HG02981 (cell line): ENCODE measurements around the gene ZBTB44.
"Not testable (repeated sequence)": the region's sequence is repeated elsewhere in the genome, so short reads cannot be mapped to it uniquely, and the experiment has no call there.

Experiments used
- ATAC-seq: cut with Tn5 transposase; IDR thresholded peaks from one replicate; pipeline ENCODE4 v1.9.1; 2021; ENCODE audit warnings: mild to moderate bottlenecking, moderate library complexity; ENCODE audit not compliant: unreplicated experiment

The ZBTB44 gene

GRCh38 chr11:130314750-130315285 is at the start of gene ZBTB44:
ZBTB44 (minus strand) TSS chr11:130314917; CDS start chr11:130261873, 53,044 bp downstream.
- peak; percentile 54 for ATAC-seq

GRCh38 chr11:130359419-130359818 is 44.7 kb upstream of the ZBTB44 start:
- ATAC-seq, result no peak

GRCh38 chr11:130358398-130358797 is 43.7 kb upstream of the ZBTB44 start:
- no peak for ATAC-seq

DNA sequence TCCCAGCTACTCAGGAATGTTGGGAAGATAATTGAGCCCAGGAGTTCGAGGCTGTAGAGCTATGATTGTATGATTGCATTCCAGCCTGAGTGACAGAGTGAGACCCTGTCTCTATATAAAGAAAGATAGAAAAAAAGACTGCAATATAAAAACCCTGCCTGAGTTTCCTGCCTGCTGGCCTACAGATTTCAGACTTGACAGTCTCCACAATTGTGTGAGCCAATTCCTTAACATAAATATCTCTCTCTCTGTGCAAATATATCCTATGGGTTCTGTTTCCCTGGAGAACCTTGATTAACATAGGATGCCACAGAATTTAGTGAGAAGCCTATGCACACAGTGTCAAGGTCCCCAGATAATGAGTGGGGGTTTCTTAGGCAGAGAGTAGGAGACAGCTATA is 32.5 kb upstream of the ZBTB44 start:
- ATAC-seq, result no peak

DNA sequence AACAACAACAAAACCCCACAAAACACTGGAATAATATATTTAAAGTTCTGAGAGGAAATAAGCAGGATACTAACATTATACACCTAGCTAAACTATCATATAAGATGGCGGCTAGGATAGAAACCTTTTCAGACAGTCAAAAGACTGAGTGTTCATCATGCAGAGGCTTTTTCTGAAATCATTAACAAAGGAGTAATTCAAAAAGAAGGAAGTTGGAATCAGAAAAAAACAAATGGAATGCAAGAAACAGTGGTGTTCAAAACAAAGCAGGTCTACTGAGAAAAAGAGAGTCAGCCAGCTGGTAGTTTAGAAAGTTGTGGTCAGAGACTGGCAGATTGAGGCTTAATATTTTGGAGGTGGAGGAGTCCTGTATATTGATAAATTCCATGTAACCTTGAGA is 30.1 kb upstream of the ZBTB44 start:
- ATAC-seq, result no peak

GRCh38 chr11:130340671-130341319 is 26.1 kb upstream of the ZBTB44 start:
- ATAC-seq, result no peak

GRCh38 chr11:130338667-130339066 is 23.9 kb upstream of the ZBTB44 start:
- no peak for ATAC-seq

DNA sequence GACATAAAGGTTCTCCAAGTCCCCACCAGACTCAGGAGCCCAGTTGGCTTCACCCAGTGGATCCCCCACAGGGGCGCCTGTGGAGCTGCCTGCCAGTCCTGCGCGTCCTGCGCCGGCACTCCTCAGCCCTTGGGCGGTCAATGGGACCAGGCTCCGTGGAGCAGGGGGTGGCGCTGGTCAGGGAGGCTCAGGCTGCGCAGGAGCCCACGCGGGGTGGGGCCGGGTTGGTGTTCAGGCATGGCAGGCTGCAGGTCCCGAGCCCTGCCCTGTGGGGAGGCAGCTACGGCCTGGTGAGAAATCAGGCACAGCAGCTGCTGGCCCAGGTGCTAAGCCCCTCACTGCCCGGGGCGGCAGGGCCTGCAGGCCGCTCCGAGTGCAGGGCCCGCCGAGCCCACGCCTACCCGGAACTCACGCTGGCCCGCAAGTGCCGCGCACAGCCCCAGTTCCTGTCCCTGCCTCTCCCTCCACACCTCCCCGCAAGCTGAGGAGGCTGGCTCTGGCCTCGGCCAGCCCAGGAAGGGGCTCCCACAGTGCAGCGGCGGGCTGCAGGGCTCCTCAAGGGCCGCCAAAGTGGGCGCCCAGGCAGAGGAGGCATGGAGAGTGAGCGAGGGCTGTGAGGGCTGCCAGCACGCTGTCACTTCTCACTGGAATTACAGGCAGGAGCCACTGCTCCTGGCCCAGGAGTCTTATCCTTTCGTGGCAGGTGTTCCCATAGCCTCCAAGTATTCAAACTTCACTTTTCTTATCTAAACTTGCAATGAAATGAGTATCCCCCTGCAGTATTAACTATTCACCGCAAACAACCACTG is 22.8 kb upstream of the ZBTB44 start:
- no peak for ATAC-seq

DNA sequence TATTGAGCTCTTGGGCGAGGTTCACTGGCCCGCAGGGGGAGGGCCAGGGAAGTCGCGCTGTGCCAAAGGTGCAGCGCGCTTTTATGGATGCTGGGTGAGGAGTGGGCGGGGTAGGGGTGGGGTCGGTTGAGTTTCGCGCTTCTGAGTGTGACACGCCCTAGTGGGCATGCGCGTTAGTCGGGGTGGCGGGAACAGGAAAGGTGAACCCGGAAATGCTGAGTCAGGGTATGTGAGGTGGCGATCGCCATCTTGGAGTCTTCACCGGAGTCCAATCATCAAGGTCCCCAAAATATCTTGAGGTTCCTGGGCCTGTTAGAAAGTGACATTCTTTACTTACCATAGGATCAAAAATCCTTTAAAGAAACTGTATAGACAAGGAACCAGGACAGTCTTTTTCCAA is 16.7 kb upstream of the ZBTB44 start:
- not testable (repeated sequence) for ATAC-seq

GRCh38 chr11:130330101-130330684 is 15.5 kb upstream of the ZBTB44 start:
- no peak for ATAC-seq

DNA sequence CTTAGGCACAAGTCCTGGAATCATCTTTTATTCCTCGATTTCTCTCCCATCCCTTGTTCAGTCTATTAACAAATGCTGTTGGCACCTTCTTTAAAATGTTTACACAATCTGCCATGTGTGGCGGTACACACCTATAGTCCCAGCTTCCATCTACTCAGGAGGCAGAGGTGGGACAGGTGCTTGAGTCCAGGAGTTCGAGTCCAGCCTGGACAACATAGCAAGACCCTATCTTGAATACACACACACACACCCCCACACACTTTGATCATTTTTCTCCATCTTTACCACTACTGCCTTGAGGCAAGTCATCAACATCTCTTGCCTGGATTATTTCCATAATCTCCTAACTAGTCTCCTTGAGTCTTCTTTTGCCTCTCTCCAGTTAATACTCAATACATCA is 13.7 kb upstream of the ZBTB44 start:
- no peak for ATAC-seq

DNA sequence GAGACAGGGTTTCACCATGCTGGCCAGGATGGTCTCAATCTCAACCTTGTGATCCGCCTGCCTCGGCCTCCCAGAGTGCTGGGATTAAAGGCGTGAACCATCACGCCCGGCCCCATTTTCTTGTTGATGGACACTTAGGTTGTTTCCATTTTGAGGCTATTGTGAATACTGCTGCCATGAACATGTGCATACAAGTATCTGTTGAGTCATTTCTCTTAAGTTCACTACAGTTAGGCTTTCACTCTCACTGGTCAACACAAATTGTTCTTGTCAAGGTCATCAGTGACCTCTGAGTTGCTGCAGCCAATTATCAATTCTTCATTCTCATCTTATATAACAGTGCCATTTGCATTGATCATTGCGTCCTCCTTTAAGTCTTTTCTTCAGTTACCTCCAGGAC is 13.0 kb upstream of the ZBTB44 start:
- no peak for ATAC-seq

DNA sequence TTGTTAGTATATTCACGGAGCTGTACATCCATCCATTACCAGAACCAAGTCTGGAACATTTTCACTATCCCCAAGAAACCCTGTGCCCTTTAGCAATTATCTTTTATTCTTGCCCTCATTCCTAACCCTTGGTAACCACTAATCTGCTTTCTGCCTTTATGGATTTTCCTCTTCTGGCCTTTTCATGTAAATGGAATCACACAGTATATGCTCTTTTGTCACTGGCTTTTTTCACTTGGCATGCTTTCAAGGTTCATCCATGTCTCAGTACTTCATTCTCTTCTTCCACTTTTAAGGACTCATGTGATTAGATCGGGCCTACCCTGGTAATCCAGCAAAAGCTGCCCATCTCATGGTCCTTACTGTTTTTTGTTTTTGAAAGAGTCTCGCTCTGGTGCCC is 11.0 kb upstream of the ZBTB44 start:
- ATAC-seq, result no peak

GRCh38 chr11:130323452-130324450 is 9.0 kb upstream of the ZBTB44 start:
- no peak for ATAC-seq

GRCh38 chr11:130322126-130322525 is 7.4 kb upstream of the ZBTB44 start:
- ATAC-seq, result no peak

- ATAC-seq, result no peak
Observed at GRCh38 chr11:130318031-130318673, 3.4 kb upstream of the ZBTB44 start.

DNA sequence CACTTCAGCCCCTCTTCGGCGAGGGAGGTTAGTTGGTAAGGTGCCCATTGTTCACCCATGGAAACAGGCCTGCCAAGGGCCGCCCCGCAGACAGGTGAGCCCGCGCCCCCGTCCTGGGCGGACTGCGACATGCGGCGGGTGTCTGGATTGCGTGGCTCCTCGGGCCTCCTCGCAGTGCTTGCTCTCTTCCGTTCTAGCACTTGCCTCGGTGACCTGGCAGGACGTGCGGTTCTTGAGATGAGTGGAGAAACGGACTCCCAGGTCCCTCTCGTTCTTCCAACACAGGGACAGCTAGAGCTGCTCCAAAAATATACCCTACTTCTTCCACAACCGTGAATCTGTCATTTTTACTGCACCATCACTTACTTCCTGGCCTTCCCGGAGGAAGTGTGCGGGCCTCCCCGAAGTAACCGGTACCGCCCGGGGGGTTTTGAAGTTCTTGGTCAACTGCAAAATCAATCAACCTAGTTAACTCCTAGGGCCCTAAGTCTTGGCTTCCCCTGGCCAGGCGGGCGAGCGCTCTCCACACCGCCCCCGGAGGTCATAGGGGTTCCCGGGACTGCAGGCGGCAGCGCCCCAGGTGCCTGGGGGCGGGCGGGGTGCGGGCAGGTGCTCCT is 745 bp upstream of the ZBTB44 start:
- ATAC-seq, result peak; percentile 37

- ATAC-seq, result peak; percentile 39
Observed at GRCh38 chr11:130314184-130314749, 450 bp downstream of the ZBTB44 start.
